ENCODE measurements around the gene CASP12. TPM values are rescaled to one million over a fixed set of nuclear protein-coding genes. Genes with fewer than 3 reads are reported as not detected.
"Not testable (repeated sequence)": the region's sequence is repeated elsewhere in the genome, so short reads cannot be mapped to it uniquely, and the experiment has no call there.

CASP12 gene
- not detected for total RNA-seq

- peak within 1 kb of the TSS; percentile 38 for H3K4me3 Mint-ChIP-seq
- no peaks in the 10 kb centered on the region for H3K27me3 Mint-ChIP-seq
- no peak for DNase-seq
- H3K9me3 Mint-ChIP-seq = no peaks in the 10 kb centered on the region
- peaks cover 7% of the 10 kb centered on the region for H3K4me1 Mint-ChIP-seq
- H3K27ac Mint-ChIP-seq = peak within 1 kb of the TSS; percentile 26
- peaks cover 2% of the 10 kb centered on the region for H3K36me3 Mint-ChIP-seq
These were observed at the start of gene CASP12 for GRCh38 chr11:104897891-104898684. Gene CASP12, minus strand, starts transcription at chr11:104898460.

- no peak overlapping the region for H3K27ac Mint-ChIP-seq
- no peak for DNase-seq
- peaks cover 79% of the 10 kb centered on the region for H3K36me3 Mint-ChIP-seq
- no peaks in the 10 kb centered on the region for H3K27me3 Mint-ChIP-seq
- H3K9me3 Mint-ChIP-seq = no peaks in the 10 kb centered on the region
- H3K4me1 Mint-ChIP-seq = peaks cover 5% of the 10 kb centered on the region
- no peak overlapping the region for H3K4me3 Mint-ChIP-seq
These were observed 48.6 kb upstream of the CASP12 start for GRCh38 chr11:104946907-104947306.

- Mint-ChIP-seq H3K27ac (peak overlapping the region; percentile 35), H3K9me3 (no peaks in the 10 kb centered on the region), H3K27me3 (no peaks in the 10 kb centered on the region), H3K4me3 (no peak overlapping the region), H3K4me1 (peaks cover 5% of the 10 kb centered on the region), H3K36me3 (peaks cover 57% of the 10 kb centered on the region)
- no peak for DNase-seq
These were observed 45.8 kb upstream of the CASP12 start for GRCh38 chr11:104944076-104944475.

- Mint-ChIP-seq H3K36me3 (peaks cover 52% of the 10 kb centered on the region), H3K27me3 (no peaks in the 10 kb centered on the region), H3K27ac (no peak overlapping the region), H3K4me3 (no peak overlapping the region), H3K4me1 (peaks cover 5% of the 10 kb centered on the region), H3K9me3 (no peaks in the 10 kb centered on the region)
- DNase-seq = no peak
These were observed 45.3 kb upstream of the CASP12 start for GRCh38 chr11:104943561-104943960.

GRCh38 chr11:104934594-104934993 is 36.3 kb upstream of the CASP12 start:
- peaks cover 20% of the 10 kb centered on the region for H3K36me3 Mint-ChIP-seq
- H3K27ac Mint-ChIP-seq = no peak overlapping the region
- H3K4me1 Mint-ChIP-seq = peaks cover 17% of the 10 kb centered on the region
- no peaks in the 10 kb centered on the region for H3K27me3 Mint-ChIP-seq
- no peak for DNase-seq
- H3K4me3 Mint-ChIP-seq = no peak overlapping the region
- H3K9me3 Mint-ChIP-seq = peaks cover 24% of the 10 kb centered on the region

GRCh38 chr11:104934073-104934472 is 35.8 kb upstream of the CASP12 start:
- not testable (repeated sequence) for H3K27ac Mint-ChIP-seq, H3K27me3 Mint-ChIP-seq, H3K4me3 Mint-ChIP-seq, DNase-seq
- peaks cover 28% of the 10 kb centered on the region for H3K9me3 Mint-ChIP-seq
- H3K36me3 Mint-ChIP-seq = peaks cover 23% of the 10 kb centered on the region
- peaks cover 17% of the 10 kb centered on the region for H3K4me1 Mint-ChIP-seq

GRCh38 chr11:104928811-104929210 is 30.6 kb upstream of the CASP12 start:
- DNase-seq = no peak
- Mint-ChIP-seq H3K4me1 (no peaks in the 10 kb centered on the region), H3K27me3 (no peaks in the 10 kb centered on the region), H3K4me3 (no peak overlapping the region), H3K9me3 (peaks cover 39% of the 10 kb centered on the region), H3K36me3 (peaks cover 31% of the 10 kb centered on the region), H3K27ac (no peak overlapping the region)

- no peak overlapping the region for H3K4me3 Mint-ChIP-seq
- H3K36me3 Mint-ChIP-seq = peaks cover 32% of the 10 kb centered on the region
- peaks cover 39% of the 10 kb centered on the region for H3K9me3 Mint-ChIP-seq
- no peak overlapping the region for H3K27ac Mint-ChIP-seq
- no peaks in the 10 kb centered on the region for H3K27me3 Mint-ChIP-seq
- no peaks in the 10 kb centered on the region for H3K4me1 Mint-ChIP-seq
- DNase-seq = no peak
These were observed 28.7 kb upstream of the CASP12 start for GRCh38 chr11:104926771-104927611.

- DNase-seq = no peak
- Mint-ChIP-seq H3K36me3 (peaks cover 31% of the 10 kb centered on the region), H3K4me1 (peaks cover 2% of the 10 kb centered on the region), H3K4me3 (no peak overlapping the region), H3K27ac (no peak overlapping the region), H3K27me3 (no peaks in the 10 kb centered on the region), H3K9me3 (peaks cover 38% of the 10 kb centered on the region)
These were observed 27.6 kb upstream of the CASP12 start for GRCh38 chr11:104925850-104926249.

GRCh38 chr11:104918113-104918824 is 20.0 kb upstream of the CASP12 start:
- H3K27me3 Mint-ChIP-seq = no peaks in the 10 kb centered on the region
- no peak for DNase-seq
- H3K9me3 Mint-ChIP-seq = peaks cover 9% of the 10 kb centered on the region
- peaks cover 5% of the 10 kb centered on the region for H3K36me3 Mint-ChIP-seq
- H3K4me3 Mint-ChIP-seq = peak overlapping the region; percentile 69
- peaks cover 42% of the 10 kb centered on the region for H3K4me1 Mint-ChIP-seq
- H3K27ac Mint-ChIP-seq = peak overlapping the region; percentile 87

- peaks cover 42% of the 10 kb centered on the region for H3K4me1 Mint-ChIP-seq
- H3K27ac Mint-ChIP-seq = peak overlapping the region; percentile 87
- no peaks in the 10 kb centered on the region for H3K27me3 Mint-ChIP-seq
- peak overlapping the region; percentile 69 for H3K4me3 Mint-ChIP-seq
- peaks cover 1% of the 10 kb centered on the region for H3K36me3 Mint-ChIP-seq
- no peak for DNase-seq
- peaks cover 5% of the 10 kb centered on the region for H3K9me3 Mint-ChIP-seq
These were observed 19.2 kb upstream of the CASP12 start for GRCh38 chr11:104917271-104918112.

- H3K9me3 Mint-ChIP-seq = peaks cover 2% of the 10 kb centered on the region
- peak overlapping the region; percentile 74 for H3K4me3 Mint-ChIP-seq
- peaks cover 3% of the 10 kb centered on the region for H3K36me3 Mint-ChIP-seq
- H3K4me1 Mint-ChIP-seq = peaks cover 45% of the 10 kb centered on the region
- no peaks in the 10 kb centered on the region for H3K27me3 Mint-ChIP-seq
- DNase-seq = no peak
- H3K27ac Mint-ChIP-seq = peak overlapping the region; percentile 78
These were observed 18.2 kb upstream of the CASP12 start for GRCh38 chr11:104916442-104916841.

GRCh38 chr11:104912102-104912501 is 13.8 kb upstream of the CASP12 start:
- Mint-ChIP-seq H3K27ac (no peak overlapping the region), H3K4me1 (peaks cover 39% of the 10 kb centered on the region), H3K9me3 (peaks cover 2% of the 10 kb centered on the region), H3K4me3 (no peak overlapping the region), H3K36me3 (peaks cover 10% of the 10 kb centered on the region), H3K27me3 (no peaks in the 10 kb centered on the region)
- no peak for DNase-seq

- DNase-seq = no peak
- H3K27me3 Mint-ChIP-seq = no peaks in the 10 kb centered on the region
- peak overlapping the region; percentile 3 for H3K27ac Mint-ChIP-seq
- H3K4me3 Mint-ChIP-seq = no peak overlapping the region
- H3K4me1 Mint-ChIP-seq = peaks cover 16% of the 10 kb centered on the region
- peaks cover 6% of the 10 kb centered on the region for H3K9me3 Mint-ChIP-seq
- H3K36me3 Mint-ChIP-seq = peaks cover 14% of the 10 kb centered on the region
These were observed 9.9 kb upstream of the CASP12 start for GRCh38 chr11:104908186-104908531.

Measured in activated naive CD8-positive, alpha-beta T cell treated with anti-CD3 and anti-CD28 coated beads for 36 hours (primary cell).